Right lobe of liver (tissue), 6 donors: Measurements from ENCODE around the gene PRPF8. TPM values are rescaled to one million over a fixed set of nuclear protein-coding genes. Genes with fewer than 3 reads are reported as not detected.

Source experiments
- ATAC-seq, 4 donors: fragments of 200-7000 bp; cut with Tn5 transposase; one replicate each; pipeline ENCODE4 v1.9.1; 2020; ENCODE audit warnings: mild to moderate bottlenecking in 4 of 4, moderate library complexity in 4 of 4
- DNase-seq, 3 donors: peaks; one replicate each; pipeline ENCODE4 v3.0.0-alpha.2; 2020
- H3K27ac ChIP-seq, 3 donors: fragments of 200-600 bp; one replicate each; pipeline ENCODE4 v1.8.0; 2022
- H3K27me3 ChIP-seq, 2 donors: fragments of 200-600 bp; one replicate each; pipeline ENCODE4 v1.8.0; 2022
- H3K36me3 ChIP-seq, 4 donors: fragments of 200-600 bp; sonication (generic) in 1 of 4; one replicate each; pipeline versions ENCODE4 v1.5.1 to v1.8.0; 2017 to 2022; ENCODE audit warnings: control low read depth in 1 of 4
- H3K4me1 ChIP-seq, 4 donors: fragments of 200-600 bp; sonication (generic) in 1 of 4; one replicate each; pipeline versions ENCODE4 v1.5.1 to v1.8.0; 2017 to 2022; ENCODE audit warnings: control low read depth in 1 of 4
- H3K4me3 ChIP-seq, 3 donors: fragments of 200-600 bp; one replicate each; pipeline ENCODE4 v1.8.0; 2022
- H3K9me3 ChIP-seq, 4 donors: fragments of 200-600 bp; sonication (generic) in 1 of 4; one replicate each; pipeline versions ENCODE4 v1.5.1 to v1.8.0; 2017 to 2022; ENCODE audit warnings: control low read depth in 1 of 4
- POLR2A ChIP-seq: fragments of 450-650 bp; IDR thresholded peaks from one replicate; pipeline ENCODE4 v1.6.1; 2017; ENCODE audit warnings: antibody characterized with exemption, mild to moderate bottlenecking
- WGBS: methylation state at CpG from one replicate; pipeline ENCODE4 v1.1.6; 2018; ENCODE audit warnings: low coverage, low lambda C conversion rate; ENCODE audit not compliant: insufficient coverage; ENCODE audit errors: missing lambda C conversion rate; 5-methylcytosine and 5-hydroxymethylcytosine counted together
- intact Hi-C, 2 donors: fragments of 100-400 bp; cut with DNase I; formaldehyde crosslinking; loops; one replicate each; pipeline versions ENCODE4 v1.11.2 to v1.14.1; 2022
- total RNA-seq, 6 experiments: library from RNA; depleted of rRNA in 2 of 6; stranded (reverse); fragments of >200 nt in 2 of 6; fragmentation: NEBNext Ultra II Directional in 3 of 6; extraction: Animal tissue kit (Norgen Biotek cat#: 25700) in 3 of 6; gene quantifications; one replicate each; pipeline versions ENCODE4 v1.1.0 to v1.2.4, GENCODE V29; 2016 to 2023
- TF ChIP-seq, protein P1 (sequence below), 4 donors: fragments of 200-600 bp in 3 of 4; fragments of 450-650 bp in 1 of 4; IDR thresholded peaks; one replicate each; pipeline versions ENCODE4 v1.5.1 to v1.8.0; 2016 to 2022; ENCODE audit warnings: antibody characterized with exemption in 4 of 4, mild to moderate bottlenecking in 2 of 4
- donor health status: DM: no; HTN: yes; CAD: no.
- donor health status: DM: no; HTN: no; CAD: no.
- donor health status: DM: no; HTN: no; CAD: no.
- donor health status: DM: no; HTN: yes; CAD: no.
- donor health status: DM: no; HTN: yes; CAD: no.

PRPF8 gene
- total RNA-seq, 6 experiments from 2014 or later = 79.3 to 116 (median 102) TPM

DNA sequence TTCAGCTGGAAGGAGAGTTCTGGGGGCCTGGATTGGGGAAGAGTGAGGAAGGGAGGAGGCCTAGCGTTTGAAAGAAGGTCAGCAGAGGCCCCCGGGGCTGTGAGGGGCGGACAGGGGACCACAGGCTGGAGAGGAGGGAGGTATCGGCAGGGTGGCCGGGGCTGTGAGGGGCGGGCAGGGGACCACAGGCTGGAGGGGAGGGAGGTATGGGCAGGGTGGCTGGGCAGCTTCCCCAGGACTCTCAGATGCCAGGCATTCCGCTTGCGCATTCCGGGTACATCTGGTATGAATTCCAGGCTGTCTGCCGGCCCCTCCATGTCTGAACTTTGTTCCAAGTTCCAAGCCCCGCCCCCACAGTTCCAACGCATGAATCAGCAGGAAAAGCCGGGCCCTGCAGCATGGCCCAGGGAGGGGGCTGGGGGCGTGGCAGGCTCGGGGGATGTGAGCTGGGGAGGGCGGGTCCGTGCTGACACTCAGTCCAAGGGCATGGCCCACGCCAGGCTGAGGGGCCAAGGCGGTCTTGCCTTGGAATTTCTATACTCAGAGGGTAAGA lies 29.8 kb upstream of the PRPF8 start:
- no peaks in the 10 kb centered on the region for H3K27me3 ChIP-seq
- 10% methylated on average over 9 of the region's 19 CpGs for WGBS

DNA sequence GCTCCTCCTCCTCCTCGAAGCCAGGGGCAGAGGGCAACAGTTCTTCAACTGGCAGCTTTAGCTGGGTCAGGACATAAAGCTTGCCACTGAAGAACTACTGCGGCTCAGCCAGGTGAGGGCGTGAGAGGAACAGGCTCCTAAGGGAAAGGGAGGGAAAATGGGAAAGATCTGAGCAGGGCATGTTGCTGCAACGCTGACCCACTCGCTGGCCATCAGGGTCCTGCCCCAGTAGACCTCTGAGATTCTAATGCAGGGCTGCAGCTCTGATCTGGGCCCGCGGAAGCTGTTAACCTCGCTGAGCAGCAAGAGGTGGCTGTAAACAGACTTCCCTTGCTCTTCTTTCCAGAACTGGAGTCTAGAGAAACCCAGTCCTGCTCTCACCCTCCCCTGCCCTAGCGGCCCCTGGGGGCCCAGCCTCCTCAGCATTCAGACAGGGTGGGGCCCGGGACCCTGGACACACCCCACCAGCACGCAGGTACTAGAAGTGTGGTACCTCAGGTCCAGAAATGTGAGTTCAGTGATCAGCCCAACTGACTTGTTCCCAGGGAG lies 29.3 kb upstream of the PRPF8 start:
- H3K4me3 ChIP-seq = peak overlapping the region; percentile 87 to 98 (median 90)
- TF ChIP-seq, protein P1, sequence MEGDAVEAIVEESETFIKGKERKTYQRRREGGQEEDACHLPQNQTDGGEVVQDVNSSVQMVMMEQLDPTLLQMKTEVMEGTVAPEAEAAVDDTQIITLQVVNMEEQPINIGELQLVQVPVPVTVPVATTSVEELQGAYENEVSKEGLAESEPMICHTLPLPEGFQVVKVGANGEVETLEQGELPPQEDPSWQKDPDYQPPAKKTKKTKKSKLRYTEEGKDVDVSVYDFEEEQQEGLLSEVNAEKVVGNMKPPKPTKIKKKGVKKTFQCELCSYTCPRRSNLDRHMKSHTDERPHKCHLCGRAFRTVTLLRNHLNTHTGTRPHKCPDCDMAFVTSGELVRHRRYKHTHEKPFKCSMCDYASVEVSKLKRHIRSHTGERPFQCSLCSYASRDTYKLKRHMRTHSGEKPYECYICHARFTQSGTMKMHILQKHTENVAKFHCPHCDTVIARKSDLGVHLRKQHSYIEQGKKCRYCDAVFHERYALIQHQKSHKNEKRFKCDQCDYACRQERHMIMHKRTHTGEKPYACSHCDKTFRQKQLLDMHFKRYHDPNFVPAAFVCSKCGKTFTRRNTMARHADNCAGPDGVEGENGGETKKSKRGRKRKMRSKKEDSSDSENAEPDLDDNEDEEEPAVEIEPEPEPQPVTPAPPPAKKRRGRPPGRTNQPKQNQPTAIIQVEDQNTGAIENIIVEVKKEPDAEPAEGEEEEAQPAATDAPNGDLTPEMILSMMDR (IDR thresholded peaks at IDR 0.05) = peak; percentile 24 to 51 (median 43)
- no peak for TF ChIP-seq POLR2A
- H3K27ac ChIP-seq = peak overlapping the region; percentile 60 to 99 (median 98)
- H3K27me3 ChIP-seq = no peaks in the 10 kb centered on the region
- H3K4me1 ChIP-seq = peaks cover 0 to 29% (median 14%) of the 10 kb centered on the region in 4 donors
- no peaks in the 10 kb centered on the region for H3K9me3 ChIP-seq
- no peak for ATAC-seq
- DNase-seq = peak in 2 of 3 donors; percentile 32 to 66
- 5% methylated on average over 8 of the region's 11 CpGs for WGBS
- intact Hi-C loops = no loop called here
- peaks cover 0 to 28% (median 14%) of the 10 kb centered on the region in 4 donors for H3K36me3 ChIP-seq

More for the DNA sequence above, 29.8 kb upstream of the PRPF8 start:
- peak overlapping the region; percentile 87 to 98 (median 90) for H3K4me3 ChIP-seq
- H3K27ac ChIP-seq = peak overlapping the region; percentile 79 to 99 (median 98)
- intact Hi-C loops = no loop called here
- DNase-seq (peak; percentile 97 to 99 (median 99)), ATAC-seq (peak; percentile 33 to 54 (median 47))
- H3K36me3 ChIP-seq = peaks cover 0 to 28% (median 14%) of the 10 kb centered on the region in 4 donors
- H3K9me3 ChIP-seq = no peaks in the 10 kb centered on the region
- no peak for TF ChIP-seq POLR2A
- TF ChIP-seq, protein P1 (IDR thresholded peaks at IDR 0.05) = no peak
- H3K4me1 ChIP-seq = peaks cover 0 to 29% (median 13%) of the 10 kb centered on the region in 4 donors

DNA sequence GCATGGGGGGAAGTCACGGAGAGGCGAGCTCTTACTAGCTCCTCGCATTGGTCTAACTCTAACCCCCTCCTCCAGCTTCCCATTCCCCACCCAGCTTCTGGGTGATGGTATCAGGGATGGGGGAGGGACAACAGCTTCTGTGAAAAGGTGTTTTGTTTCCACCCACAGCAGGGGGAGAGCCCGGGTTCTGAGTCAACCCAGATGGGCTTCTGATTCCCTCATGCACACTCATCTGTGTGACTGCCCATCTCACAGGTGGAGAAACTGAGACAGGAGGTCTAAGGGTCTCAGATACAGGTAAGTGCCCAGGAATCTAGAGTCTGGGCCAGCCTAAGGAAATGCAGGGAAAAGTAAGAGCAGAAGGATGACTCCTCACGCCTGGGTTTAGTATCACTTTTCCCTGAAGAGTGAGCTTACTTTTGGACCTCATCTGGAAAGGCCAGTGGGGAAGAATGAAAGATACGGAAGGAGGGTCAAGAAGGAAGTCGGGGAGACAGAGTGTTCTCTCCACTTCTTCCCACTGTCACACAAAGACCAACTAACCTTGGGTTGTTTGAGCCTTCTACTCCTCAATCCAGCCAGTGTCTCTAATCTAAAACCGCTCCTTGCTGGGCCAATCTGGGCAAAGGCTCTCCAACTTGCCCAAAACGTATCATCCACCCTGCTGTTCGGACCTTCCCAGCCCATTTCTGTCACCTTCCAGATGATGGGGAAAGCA lies 28.7 kb upstream of the PRPF8 start:
- Histone ChIP-seq H3K4me1 (peaks cover 0 to 23% (median 11%) of the 10 kb centered on the region in 4 donors), H3K9me3 (no peaks in the 10 kb centered on the region), H3K27me3 (no peaks in the 10 kb centered on the region), H3K4me3 (peak overlapping the region in 2 of 3 donors; percentile 90 to 98), H3K36me3 (peaks cover 0 to 28% (median 14%) of the 10 kb centered on the region in 4 donors), H3K27ac (peak overlapping the region; percentile 60 to 99 (median 98))
- 44% methylated on average over 9 of the region's 10 CpGs for WGBS
- DNase-seq (no peak), ATAC-seq (no peak)
- no peak for TF ChIP-seq POLR2A
- TF ChIP-seq, protein P1 (IDR thresholded peaks at IDR 0.05) = no peak
- intact Hi-C loops = no loop called here

DNA sequence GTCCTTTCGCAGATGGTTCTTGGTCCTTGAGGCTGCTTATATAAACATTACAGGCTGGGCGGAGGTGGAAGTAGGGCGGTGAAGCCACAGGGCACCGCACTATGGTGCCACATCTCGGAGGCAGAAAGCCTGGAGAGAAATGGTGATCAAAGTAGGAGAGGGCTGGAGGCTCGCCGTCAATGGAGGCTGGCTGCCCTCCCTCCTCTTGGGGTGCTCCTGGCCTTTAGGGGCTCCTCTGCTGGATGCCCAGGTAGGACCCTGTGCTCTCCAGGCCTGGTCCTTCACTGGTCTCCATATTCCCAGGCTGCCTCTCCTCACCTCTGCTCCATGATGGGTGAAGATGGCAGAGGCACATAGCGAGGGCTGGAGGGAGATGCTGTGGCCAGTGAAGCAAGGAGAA lies 27.6 kb upstream of the PRPF8 start:
- WGBS = 87% methylated on average over 5 of the region's 8 CpGs
- DNase-seq = no peak

More for the DNA sequence above, 27.6 kb upstream of the PRPF8 start:
- no peak for ATAC-seq
- Histone ChIP-seq H3K9me3 (no peaks in the 10 kb centered on the region), H3K36me3 (peaks cover 0 to 28% (median 14%) of the 10 kb centered on the region in 4 donors), H3K4me1 (peaks cover 0 to 16% (median 7%) of the 10 kb centered on the region in 4 donors), H3K27me3 (no peaks in the 10 kb centered on the region), H3K4me3 (no peak overlapping the region), H3K27ac (no peak overlapping the region)
- intact Hi-C loops = no loop called here
- TF ChIP-seq POLR2A = no peak
- TF ChIP-seq, protein P1 (IDR thresholded peaks at IDR 0.05) = no peak
